ENCODE data around the gene PID1. TPM values are rescaled to one million over a fixed set of nuclear protein-coding genes. Genes with fewer than 3 reads are reported as not detected.
"Not testable (repeated sequence)": the region's sequence is repeated elsewhere in the genome, so short reads cannot be mapped to it uniquely, and the experiment has no call there.

Gene PID1
- total RNA-seq, 1 experiment from 2014 or later: 63.3 TPM

- H3K36me3 ChIP-seq: peaks cover 3% of the 10 kb centered on the region; the same call in 1 of the 2 replicates
- no peak for DNase-seq
- H3K4me3 ChIP-seq: no peak overlapping the region
- no peaks in the 10 kb centered on the region for H3K9me3 ChIP-seq
- no peaks in the 10 kb centered on the region for H3K27me3 ChIP-seq
These were observed 71.8 kb downstream of the PID1 start for GRCh38 chr2:229199267-229199666.

GRCh38 chr2:229196448-229196847 is 74.6 kb downstream of the PID1 start:
- Histone ChIP-seq H3K9me3 (no peaks in the 10 kb centered on the region; the same call in 1 of the 2 replicates), H3K4me3 (no peak overlapping the region), H3K36me3 (peaks cover 6% of the 10 kb centered on the region; the same call in 1 of the 2 replicates), H3K27me3 (no peaks in the 10 kb centered on the region)
- DNase-seq: no peak

- Histone ChIP-seq H3K36me3 (peaks cover 5% of the 10 kb centered on the region; the same call in 1 of the 2 replicates), H3K9me3 (no peaks in the 10 kb centered on the region; the same call in 1 of the 2 replicates), H3K27me3 (no peaks in the 10 kb centered on the region), H3K4me3 (no peak overlapping the region)
- no peak for DNase-seq
These were observed 75.6 kb downstream of the PID1 start for GRCh38 chr2:229195346-229195947.

- Histone ChIP-seq H3K27me3 (no peaks in the 10 kb centered on the region), H3K4me3 (no peak overlapping the region), H3K36me3 (peaks cover 5% of the 10 kb centered on the region), H3K9me3 (peaks cover 2% of the 10 kb centered on the region; the same call in 1 of the 2 replicates)
- no peak for DNase-seq
These were observed 77.8 kb downstream of the PID1 start for GRCh38 chr2:229193281-229193680.

GRCh38 chr2:229191413-229191812 is 79.7 kb downstream of the PID1 start:
- no peaks in the 10 kb centered on the region for H3K27me3 ChIP-seq
- no peak overlapping the region for H3K4me3 ChIP-seq
- peaks cover 13% of the 10 kb centered on the region for H3K36me3 ChIP-seq
- H3K9me3 ChIP-seq: peaks cover 13% of the 10 kb centered on the region; the same call in 1 of the 2 replicates
- DNase-seq: no peak

GRCh38 chr2:229187123-229187522 is 84.0 kb downstream of the PID1 start:
- not testable (repeated sequence) for H3K4me3 ChIP-seq, H3K36me3 ChIP-seq, H3K27me3 ChIP-seq, DNase-seq
- H3K9me3 ChIP-seq: peaks cover 15% of the 10 kb centered on the region; the same call in 1 of the 2 replicates

- Histone ChIP-seq H3K4me3 (no peak overlapping the region), H3K27me3 (no peaks in the 10 kb centered on the region), H3K9me3 (0 out of 2 replicates have a peak, but pooled peaks cover 2% of the 10 kb centered on the region), H3K36me3 (no peaks in the 10 kb centered on the region)
- DNase-seq: no peak
These were observed 89.4 kb downstream of the PID1 start for GRCh38 chr2:229181641-229182040.

- DNase-seq: no peak
- no peaks in the 10 kb centered on the region for H3K9me3 ChIP-seq
- no peak overlapping the region for H3K4me3 ChIP-seq
- H3K36me3 ChIP-seq: no peaks in the 10 kb centered on the region
- no peaks in the 10 kb centered on the region for H3K27me3 ChIP-seq
These were observed 90.4 kb downstream of the PID1 start for GRCh38 chr2:229180658-229181057.

GRCh38 chr2:229179628-229180027 is 91.5 kb downstream of the PID1 start:
- H3K36me3 ChIP-seq: peaks cover 3% of the 10 kb centered on the region; the same call in 1 of the 2 replicates
- peaks cover 2% of the 10 kb centered on the region; the same call in 1 of the 2 replicates for H3K9me3 ChIP-seq
- DNase-seq: no peak
- no peak overlapping the region for H3K4me3 ChIP-seq
- H3K27me3 ChIP-seq: no peaks in the 10 kb centered on the region

GRCh38 chr2:229178706-229179105 is 92.4 kb downstream of the PID1 start:
- no peak for DNase-seq

GRCh38 chr2:229178117-229178516 is 93.0 kb downstream of the PID1 start:
- H3K27me3 ChIP-seq: no peaks in the 10 kb centered on the region
- H3K9me3 ChIP-seq: peaks cover 2% of the 10 kb centered on the region; the same call in 1 of the 2 replicates
- no peak overlapping the region for H3K4me3 ChIP-seq
- H3K36me3 ChIP-seq: peaks cover 14% of the 10 kb centered on the region
- DNase-seq: no peak

More at GRCh38 chr2:229178706-229179105, 92.4 kb downstream of the PID1 start:
- Histone ChIP-seq H3K4me3 (no peak overlapping the region), H3K27me3 (no peaks in the 10 kb centered on the region), H3K36me3 (peaks cover 9% of the 10 kb centered on the region), H3K9me3 (peaks cover 2% of the 10 kb centered on the region; the same call in 1 of the 2 replicates)

GRCh38 chr2:229176136-229176535 is 95.0 kb downstream of the PID1 start:
- DNase-seq: no peak
- no peaks in the 10 kb centered on the region for H3K27me3 ChIP-seq

GRCh38 chr2:229175497-229175863 is 95.6 kb downstream of the PID1 start:
- no peak for DNase-seq
- peaks cover 18% of the 10 kb centered on the region for H3K36me3 ChIP-seq
- H3K9me3 ChIP-seq: peaks cover 2% of the 10 kb centered on the region; the same call in 1 of the 2 replicates
- no peaks in the 10 kb centered on the region for H3K27me3 ChIP-seq
- no peak overlapping the region for H3K4me3 ChIP-seq

More at GRCh38 chr2:229176136-229176535, 95.0 kb downstream of the PID1 start:
- Histone ChIP-seq H3K9me3 (peaks cover 2% of the 10 kb centered on the region; the same call in 1 of the 2 replicates), H3K4me3 (no peak overlapping the region), H3K36me3 (peaks cover 18% of the 10 kb centered on the region)

GRCh38 chr2:229174794-229175496 is 96.1 kb downstream of the PID1 start:
- H3K27me3 ChIP-seq: no peaks in the 10 kb centered on the region
- H3K36me3 ChIP-seq: peaks cover 18% of the 10 kb centered on the region
- peak; percentile 59 for DNase-seq
- no peak overlapping the region for H3K4me3 ChIP-seq
- H3K9me3 ChIP-seq: peaks cover 2% of the 10 kb centered on the region; the same call in 1 of the 2 replicates

- Histone ChIP-seq H3K9me3 (peaks cover 2% of the 10 kb centered on the region), H3K36me3 (peaks cover 18% of the 10 kb centered on the region), H3K27me3 (no peaks in the 10 kb centered on the region), H3K4me3 (no peak overlapping the region)
- DNase-seq: no peak
These were observed 97.2 kb downstream of the PID1 start for GRCh38 chr2:229173825-229174359.

- H3K9me3 ChIP-seq: peaks cover 2% of the 10 kb centered on the region
- DNase-seq: no peak
- H3K36me3 ChIP-seq: peaks cover 18% of the 10 kb centered on the region
- no peaks in the 10 kb centered on the region for H3K27me3 ChIP-seq
- no peak overlapping the region for H3K4me3 ChIP-seq
These were observed 100.2 kb downstream of the PID1 start for GRCh38 chr2:229170916-229171315.

- Histone ChIP-seq H3K4me3 (no peak overlapping the region), H3K27me3 (no peaks in the 10 kb centered on the region), H3K9me3 (peaks cover 2% of the 10 kb centered on the region), H3K36me3 (peaks cover 18% of the 10 kb centered on the region)
- no peak for DNase-seq
These were observed 100.9 kb downstream of the PID1 start for GRCh38 chr2:229170171-229170570.
